Osteocyte (in vitro differentiated cells): Measurements from ENCODE around the gene HIKESHI. TPM values are rescaled to one million over a fixed set of nuclear protein-coding genes. Genes with fewer than 3 reads are reported as not detected.
A peak's percentile ranks its signal among the peaks of the same experiment; 100 is the strongest.

ENCODE experiments used
- DNase-seq: peaks from one replicate; pipeline ENCODE4 v3.0.0; 2021; ENCODE audit warnings: mixed read lengths; ENCODE audit not compliant: unreplicated experiment; ENCODE audit errors: extremely low spot score
- H3K27ac Mint-ChIP-seq: one replicate; pipeline ENCODE4 v1.8.0; 2021; ENCODE audit warnings: mild to moderate bottlenecking, mixed read lengths; ENCODE audit not compliant: unreplicated experiment
- H3K27me3 Mint-ChIP-seq: one replicate; pipeline ENCODE4 v1.8.0; 2021; ENCODE audit warnings: mixed read lengths; ENCODE audit not compliant: unreplicated experiment
- H3K36me3 Mint-ChIP-seq: one replicate; pipeline ENCODE4 v1.8.0; 2021; ENCODE audit warnings: mixed read lengths; ENCODE audit not compliant: unreplicated experiment
- H3K4me1 Mint-ChIP-seq: one replicate; pipeline ENCODE4 v1.8.0; 2021; ENCODE audit warnings: mixed read lengths; ENCODE audit not compliant: unreplicated experiment
- H3K4me3 Mint-ChIP-seq: one replicate; pipeline ENCODE4 v1.8.0; 2021; ENCODE audit warnings: mild to moderate bottlenecking, moderate library complexity, mixed read lengths; ENCODE audit not compliant: unreplicated experiment
- H3K9me3 Mint-ChIP-seq: one replicate; pipeline ENCODE4 v1.8.0; 2021; ENCODE audit warnings: mixed read lengths; ENCODE audit not compliant: unreplicated experiment
- CTCF ChIP-seq: fragments of 200-600 bp; sonication (generic); IDR thresholded peaks from 2 replicates; pipeline ENCODE4 v1.5.0; 2021; ENCODE audit warnings: antibody characterized with exemption, mild to moderate bottlenecking, moderate library complexity
- total RNA-seq: library from RNA; stranded (reverse); gene quantifications from 2 replicates; pipeline ENCODE4 v1.2.1, GENCODE V29; 2021

The HIKESHI gene
- total RNA-seq, 1 donor from 2014 or later, result 38.8 TPM

GRCh38 chr11:86314636-86315035 lies 12.6 kb downstream of the HIKESHI start:
- Mint-ChIP-seq H3K4me1 (peaks cover 6% of the 10 kb centered on the region), H3K9me3 (peaks cover 13% of the 10 kb centered on the region), H3K4me3 (no peak overlapping the region), H3K27ac (no peak overlapping the region), H3K36me3 (peaks cover 44% of the 10 kb centered on the region), H3K27me3 (no peaks in the 10 kb centered on the region)
- no peak for DNase-seq
- no peak for TF ChIP-seq CTCF

- peaks cover 10% of the 10 kb centered on the region for H3K9me3 Mint-ChIP-seq
- H3K27ac Mint-ChIP-seq, result peak overlapping the region; percentile 36
- H3K4me3 Mint-ChIP-seq, result no peak overlapping the region
- TF ChIP-seq CTCF, result no peak
- H3K27me3 Mint-ChIP-seq, result no peaks in the 10 kb centered on the region
- H3K4me1 Mint-ChIP-seq, result peaks cover 11% of the 10 kb centered on the region
- no peak for DNase-seq
- H3K36me3 Mint-ChIP-seq, result peaks cover 54% of the 10 kb centered on the region
These were observed 33.2 kb downstream of the HIKESHI start for GRCh38 chr11:86335131-86335767.

GRCh38 chr11:86337227-86337626 lies 35.2 kb downstream of the HIKESHI start:
- no peak for TF ChIP-seq CTCF
- Mint-ChIP-seq H3K36me3 (peaks cover 55% of the 10 kb centered on the region), H3K27me3 (no peaks in the 10 kb centered on the region), H3K4me3 (no peak overlapping the region), H3K9me3 (peaks cover 10% of the 10 kb centered on the region), H3K4me1 (peaks cover 11% of the 10 kb centered on the region), H3K27ac (no peak overlapping the region)
- no peak for DNase-seq

- TF ChIP-seq CTCF, result no peak
- Mint-ChIP-seq H3K27me3 (no peaks in the 10 kb centered on the region), H3K4me3 (no peak overlapping the region), H3K36me3 (peaks cover 42% of the 10 kb centered on the region), H3K4me1 (no peaks in the 10 kb centered on the region), H3K9me3 (no peaks in the 10 kb centered on the region), H3K27ac (no peak overlapping the region)
- no peak for DNase-seq
These were observed 39.3 kb downstream of the HIKESHI start for GRCh38 chr11:86341382-86341781.

- Mint-ChIP-seq H3K36me3 (peaks cover 32% of the 10 kb centered on the region), H3K4me1 (no peaks in the 10 kb centered on the region), H3K27me3 (no peaks in the 10 kb centered on the region), H3K9me3 (no peaks in the 10 kb centered on the region), H3K27ac (no peak overlapping the region), H3K4me3 (no peak overlapping the region)
- no peak for TF ChIP-seq CTCF
- DNase-seq, result no peak
These were observed 44.5 kb downstream of the HIKESHI start for GRCh38 chr11:86346513-86346912.
